ENCODE data around the gene SLX9.

Gene SLX9

DNA sequence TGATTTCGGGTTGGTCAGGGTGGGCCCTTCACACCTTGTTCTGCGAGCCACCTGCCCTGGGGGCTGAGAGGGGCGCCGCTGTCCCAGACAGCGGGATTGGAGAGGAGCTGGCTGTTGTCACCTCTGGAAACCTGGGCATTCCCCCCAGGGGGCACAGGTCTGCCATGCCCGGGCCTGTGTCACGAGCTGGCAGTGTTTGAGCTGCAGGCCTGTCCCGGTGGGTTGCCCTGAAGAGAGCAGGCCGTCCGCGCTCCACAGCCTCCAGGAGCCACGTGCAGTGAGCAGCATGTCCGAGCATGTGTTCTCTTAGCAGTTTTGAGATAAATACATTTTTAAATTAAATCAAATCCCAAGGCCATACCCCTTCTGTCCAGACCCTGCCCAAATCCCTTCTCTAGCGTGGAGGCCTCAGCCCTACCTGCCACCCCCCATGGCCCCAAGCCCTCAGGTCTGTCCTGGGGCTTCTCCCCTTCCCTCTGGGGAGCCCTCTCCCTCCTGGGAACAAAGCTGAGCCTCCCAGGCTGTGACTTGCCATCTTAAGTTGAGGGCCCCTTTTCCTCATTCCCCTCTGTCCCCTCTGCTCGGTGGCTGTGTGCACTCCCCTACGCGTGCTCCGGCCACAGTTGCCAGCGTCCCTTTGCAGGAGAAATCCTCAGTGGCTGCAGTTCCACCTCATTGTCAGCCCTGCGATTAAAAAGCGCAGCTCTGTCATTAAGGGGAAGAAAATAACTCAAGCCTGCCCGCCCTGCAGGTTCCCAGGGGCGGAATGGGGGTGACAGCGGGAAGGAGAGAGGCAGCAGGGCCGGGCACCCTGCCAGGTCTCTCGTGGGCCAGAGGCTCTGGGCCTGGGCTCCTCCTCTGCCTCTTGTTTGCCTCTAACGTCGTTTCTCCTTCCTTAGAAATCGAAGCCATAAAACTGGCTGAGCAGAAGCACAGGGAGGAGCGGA is 26.6 kb downstream of the SLX9 start:
- no peak overlapping the region for H3K4me2 ChIP-seq (ENCODE audit: low read length)
- H4K8ac ChIP-seq (ENCODE audit: low read depth, low read length): no peak overlapping the region
- no peak overlapping the region for H2AK5ac ChIP-seq (ENCODE audit: low read length)
- no peak overlapping the region for H3K4ac ChIP-seq (ENCODE audit: low read depth, low read length)
- H3K27ac ChIP-seq (ENCODE audit: low read depth, low read length): no peak overlapping the region
- H2BK15ac ChIP-seq (replicated peaks; ENCODE audit: low read depth): no peak overlapping the region
- H3K79me1 ChIP-seq (ENCODE audit: low read length): peaks cover 12% of the 10 kb centered on the region
- no peak overlapping the region for H3K56ac ChIP-seq (ENCODE audit: low read length)
- no peak for DNase-seq
- no peak overlapping the region for H3K4me3 ChIP-seq (ENCODE audit: low read length)
- H3K23ac ChIP-seq (ENCODE audit: low read length): no peak overlapping the region
- H2BK5ac ChIP-seq (ENCODE audit: low read length): no peak overlapping the region
- H3K4me1 ChIP-seq (ENCODE audit: control insufficient read depth, low read depth, low read length): peaks cover 2% of the 10 kb centered on the region
- H2BK120ac ChIP-seq (ENCODE audit: low read depth, low read length): no peak overlapping the region
- peaks cover 6% of the 10 kb centered on the region for H3K79me2 ChIP-seq (ENCODE audit: control insufficient read depth, insufficient read depth, low read length)
- no peak overlapping the region for H4K5ac ChIP-seq (ENCODE audit: low read length)
- H3K9ac ChIP-seq (ENCODE audit: low read length): no peak overlapping the region
- peaks cover 7% of the 10 kb centered on the region for H3K36me3 ChIP-seq (ENCODE audit: control insufficient read depth, insufficient read depth, low read length)
- no CpG with 5 or more reads among the region's 30 CpGs for WGBS (ENCODE audit: extremely low coverage, insufficient coverage, low lambda C conversion rate)
- H3K27me3 ChIP-seq (ENCODE audit: insufficient read depth, low read length, poor library complexity): no peaks in the 10 kb centered on the region
- H3K18ac ChIP-seq (ENCODE audit: low read length): no peak overlapping the region

DNA sequence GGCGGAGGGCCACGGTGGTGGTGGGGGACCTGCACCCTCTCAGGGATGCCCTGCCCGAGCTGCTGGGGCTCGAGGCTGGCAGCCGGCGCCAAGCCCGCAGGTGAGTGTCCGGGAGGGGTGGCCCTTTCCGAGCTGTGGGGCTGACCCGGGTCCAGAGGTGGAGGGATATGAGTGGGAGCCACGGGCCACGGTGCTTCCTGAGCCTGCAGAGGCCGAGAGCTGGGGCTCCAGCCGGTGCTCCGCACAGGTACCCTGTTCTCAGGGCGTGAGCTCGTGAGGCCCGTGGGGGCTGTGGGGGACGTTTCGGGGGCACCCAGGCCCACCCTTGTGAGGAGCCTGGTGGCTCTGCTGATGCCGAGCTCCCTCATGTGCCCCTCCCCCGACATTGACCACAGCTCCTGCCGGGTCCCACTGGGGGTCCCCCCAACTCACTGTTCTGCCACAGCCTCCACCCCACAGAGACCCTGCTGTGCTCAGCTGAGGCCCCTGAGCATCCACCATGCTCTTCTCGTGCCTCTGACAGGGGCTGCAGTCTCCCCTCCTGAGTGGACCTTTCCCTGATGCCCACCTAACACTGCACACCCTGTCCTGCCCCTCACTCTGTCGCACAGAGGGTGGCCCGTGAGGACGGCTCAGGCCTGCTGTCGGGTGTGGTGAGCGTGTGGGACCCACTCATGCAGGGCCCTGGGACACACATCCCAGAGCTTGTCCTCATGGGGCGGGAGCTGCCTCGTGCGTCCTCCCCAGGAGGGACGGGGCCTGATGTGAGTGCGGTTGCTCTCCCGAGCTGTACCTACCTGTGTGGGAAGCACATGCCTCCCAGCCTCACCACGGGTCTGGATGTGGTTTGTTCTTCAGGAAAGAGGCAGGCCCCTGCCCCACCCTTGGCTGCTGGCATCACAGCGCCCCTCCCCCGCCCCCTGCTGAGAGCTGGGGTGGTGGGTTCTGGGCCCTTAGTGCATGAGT is 27.5 kb downstream of the SLX9 start:
- Histone ChIP-seq H2BK5ac (ENCODE audit: low read length) (no peak overlapping the region), H2BK120ac (ENCODE audit: low read depth, low read length) (no peak overlapping the region), H3K27me3 (ENCODE audit: insufficient read depth, low read length, poor library complexity) (no peaks in the 10 kb centered on the region), H3K4me3 (ENCODE audit: low read length) (no peak overlapping the region), H3K4me1 (ENCODE audit: control insufficient read depth, low read depth, low read length) (peaks cover 2% of the 10 kb centered on the region), H3K56ac (ENCODE audit: low read length) (no peak overlapping the region), H2AK5ac (ENCODE audit: low read length) (no peak overlapping the region), H4K8ac (ENCODE audit: low read depth, low read length) (no peak overlapping the region), H4K5ac (ENCODE audit: low read length) (no peak overlapping the region), H3K9ac (ENCODE audit: low read length) (no peak overlapping the region), H3K23ac (ENCODE audit: low read length) (no peak overlapping the region), H3K79me2 (ENCODE audit: control insufficient read depth, insufficient read depth, low read length) (peaks cover 6% of the 10 kb centered on the region), H3K79me1 (ENCODE audit: low read length) (peaks cover 10% of the 10 kb centered on the region), H3K36me3 (ENCODE audit: control insufficient read depth, insufficient read depth, low read length) (peaks cover 6% of the 10 kb centered on the region), H3K18ac (ENCODE audit: low read length) (no peak overlapping the region), H2BK15ac (replicated peaks; ENCODE audit: low read depth) (no peak overlapping the region), H3K4me2 (ENCODE audit: low read length) (no peak overlapping the region), H3K27ac (ENCODE audit: low read depth, low read length) (no peak overlapping the region), H3K4ac (ENCODE audit: low read depth, low read length) (no peak overlapping the region)
- DNase-seq: no peak
- WGBS (ENCODE audit: extremely low coverage, insufficient coverage, low lambda C conversion rate): no CpG with 5 or more reads among the region's 38 CpGs

DNA sequence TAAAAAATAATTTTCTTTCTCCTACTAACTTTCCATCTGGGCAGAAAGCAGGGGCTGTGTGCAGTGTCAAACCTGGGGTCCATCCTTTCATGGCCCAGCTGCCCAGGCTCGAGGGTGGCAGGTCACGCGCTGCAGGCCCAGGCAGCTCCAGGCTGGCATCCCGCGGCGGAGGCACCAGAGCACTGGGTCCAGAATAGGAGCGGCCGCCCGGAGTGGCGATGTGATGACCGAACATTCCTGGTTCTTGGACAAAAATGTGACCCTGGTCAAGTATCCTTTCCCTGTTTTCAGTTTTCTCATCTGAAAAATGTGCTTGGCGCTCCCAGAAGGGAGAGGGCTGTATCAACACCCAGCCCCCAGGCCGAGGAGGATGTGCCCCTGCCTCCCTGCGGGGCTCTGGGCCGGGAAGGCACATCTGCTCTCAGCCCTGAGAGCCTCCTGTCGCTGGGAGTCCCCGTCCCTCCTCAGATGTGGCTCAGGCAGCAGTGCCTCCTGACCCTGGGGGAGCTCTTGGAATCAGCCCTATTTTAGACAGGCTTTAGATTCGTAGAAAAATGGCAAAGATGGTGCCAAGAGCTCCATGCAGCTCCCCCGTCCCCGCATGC is 29.3 kb downstream of the SLX9 start:
- Histone ChIP-seq H3K27me3 (ENCODE audit: insufficient read depth, low read length, poor library complexity) (no peaks in the 10 kb centered on the region), H3K56ac (ENCODE audit: low read length) (no peak overlapping the region), H3K18ac (ENCODE audit: low read length) (no peak overlapping the region), H3K27ac (ENCODE audit: low read depth, low read length) (no peak overlapping the region), H3K4me1 (ENCODE audit: control insufficient read depth, low read depth, low read length) (peaks cover 2% of the 10 kb centered on the region), H2BK120ac (ENCODE audit: low read depth, low read length) (no peak overlapping the region), H4K8ac (ENCODE audit: low read depth, low read length) (no peak overlapping the region), H4K5ac (ENCODE audit: low read length) (no peak overlapping the region), H2BK15ac (replicated peaks; ENCODE audit: low read depth) (no peak overlapping the region), H3K79me2 (ENCODE audit: control insufficient read depth, insufficient read depth, low read length) (peaks cover 6% of the 10 kb centered on the region), H3K4me2 (ENCODE audit: low read length) (no peak overlapping the region), H3K36me3 (ENCODE audit: control insufficient read depth, insufficient read depth, low read length) (peaks cover 8% of the 10 kb centered on the region), H3K4me3 (ENCODE audit: low read length) (no peak overlapping the region), H3K23ac (ENCODE audit: low read length) (peak overlapping the region; percentile 80), H3K9ac (ENCODE audit: low read length) (no peak overlapping the region), H2AK5ac (ENCODE audit: low read length) (no peak overlapping the region), H3K79me1 (ENCODE audit: low read length) (peaks cover 8% of the 10 kb centered on the region), H2BK5ac (ENCODE audit: low read length) (no peak overlapping the region), H3K4ac (ENCODE audit: low read depth, low read length) (no peak overlapping the region)
- DNase-seq: no peak
- WGBS (ENCODE audit: extremely low coverage, insufficient coverage, low lambda C conversion rate): no CpG with 5 or more reads among the region's 20 CpGs

DNA sequence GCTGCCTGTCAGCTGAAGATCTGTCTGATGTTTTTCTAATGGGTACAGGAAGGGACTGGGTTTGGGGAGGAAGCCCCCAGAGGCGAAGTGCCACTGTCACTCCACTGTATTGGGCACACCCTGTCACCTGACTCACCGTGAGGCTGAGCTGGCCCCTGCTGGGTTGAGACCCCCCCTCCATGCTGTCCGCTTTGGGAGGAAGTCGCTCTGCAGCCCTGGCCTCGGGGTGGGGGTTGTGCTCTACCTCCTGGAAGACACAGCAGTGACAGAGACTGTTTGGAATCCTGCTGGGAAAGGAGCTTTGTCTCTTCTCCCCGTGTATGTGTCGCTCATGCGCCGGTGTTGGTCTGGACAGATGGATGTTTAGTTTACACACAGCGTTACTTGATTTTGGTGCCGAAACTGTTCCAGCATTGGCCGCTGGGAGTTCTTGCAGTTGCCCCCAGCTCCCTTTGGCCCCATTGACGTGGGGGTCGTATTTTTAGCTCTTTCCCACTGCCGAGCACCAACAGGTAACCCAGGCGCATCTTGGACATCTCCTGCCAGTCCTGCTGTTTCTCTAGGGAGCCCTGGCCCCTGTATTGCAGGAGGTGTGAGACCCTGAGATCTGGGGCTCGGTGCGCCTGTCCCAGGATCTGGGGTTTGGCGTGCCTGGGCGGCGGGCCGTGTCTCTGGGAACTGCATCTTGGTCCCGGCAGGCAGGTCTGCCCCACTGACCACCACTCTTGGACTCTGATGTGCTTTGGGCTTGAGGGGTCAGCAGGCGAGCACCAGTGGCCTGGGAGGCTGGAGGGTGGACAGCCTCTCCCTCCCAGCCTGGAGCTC is 30.3 kb downstream of the SLX9 start:
- peaks cover 4% of the 10 kb centered on the region for H3K79me2 ChIP-seq (ENCODE audit: control insufficient read depth, insufficient read depth, low read length)
- WGBS (ENCODE audit: extremely low coverage, insufficient coverage, low lambda C conversion rate): no CpG with 5 or more reads among the region's 24 CpGs

More for the DNA sequence above, 30.3 kb downstream of the SLX9 start:
- H3K23ac ChIP-seq (ENCODE audit: low read length): no peak overlapping the region
- no peaks in the 10 kb centered on the region for H3K27me3 ChIP-seq (ENCODE audit: insufficient read depth, low read length, poor library complexity)
- H3K9ac ChIP-seq (ENCODE audit: low read length): no peak overlapping the region
- H3K4me2 ChIP-seq (ENCODE audit: low read length): no peak overlapping the region
- peaks cover 5% of the 10 kb centered on the region for H3K79me1 ChIP-seq (ENCODE audit: low read length)
- H3K27ac ChIP-seq (ENCODE audit: low read depth, low read length): no peak overlapping the region
- H3K4me3 ChIP-seq (ENCODE audit: low read length): no peak overlapping the region
- H2BK120ac ChIP-seq (ENCODE audit: low read depth, low read length): no peak overlapping the region
- H2BK15ac ChIP-seq (replicated peaks; ENCODE audit: low read depth): no peak overlapping the region
- peaks cover 2% of the 10 kb centered on the region for H3K4me1 ChIP-seq (ENCODE audit: control insufficient read depth, low read depth, low read length)
- H4K5ac ChIP-seq (ENCODE audit: low read length): no peak overlapping the region
- H2BK5ac ChIP-seq (ENCODE audit: low read length): no peak overlapping the region
- no peak overlapping the region for H3K4ac ChIP-seq (ENCODE audit: low read depth, low read length)
- H2AK5ac ChIP-seq (ENCODE audit: low read length): no peak overlapping the region
- DNase-seq: peak; percentile 65
- no peak overlapping the region for H4K8ac ChIP-seq (ENCODE audit: low read depth, low read length)
- no peak overlapping the region for H3K18ac ChIP-seq (ENCODE audit: low read length)
- H3K36me3 ChIP-seq (ENCODE audit: control insufficient read depth, insufficient read depth, low read length): peaks cover 8% of the 10 kb centered on the region
- no peak overlapping the region for H3K56ac ChIP-seq (ENCODE audit: low read length)
